GM12875 (cell line): ENCODE results near the gene VEGFA.

ENCODE experiments used
- H3K4me3 ChIP-seq: one replicate; pipeline ENCODE4 v1.5.1; 2011; ENCODE audit warnings: low read depth, low read length, control low read depth
- CTCF ChIP-seq: IDR thresholded peaks from 2 replicates; pipeline ENCODE4 v1.5.1; 2011; ENCODE audit warnings: low read depth, mild to moderate bottlenecking, control low read depth, inconsistent platforms, low read length, moderate library complexity, borderline replicate concordance; ENCODE audit not compliant: insufficient read depth

The VEGFA gene

DNA sequence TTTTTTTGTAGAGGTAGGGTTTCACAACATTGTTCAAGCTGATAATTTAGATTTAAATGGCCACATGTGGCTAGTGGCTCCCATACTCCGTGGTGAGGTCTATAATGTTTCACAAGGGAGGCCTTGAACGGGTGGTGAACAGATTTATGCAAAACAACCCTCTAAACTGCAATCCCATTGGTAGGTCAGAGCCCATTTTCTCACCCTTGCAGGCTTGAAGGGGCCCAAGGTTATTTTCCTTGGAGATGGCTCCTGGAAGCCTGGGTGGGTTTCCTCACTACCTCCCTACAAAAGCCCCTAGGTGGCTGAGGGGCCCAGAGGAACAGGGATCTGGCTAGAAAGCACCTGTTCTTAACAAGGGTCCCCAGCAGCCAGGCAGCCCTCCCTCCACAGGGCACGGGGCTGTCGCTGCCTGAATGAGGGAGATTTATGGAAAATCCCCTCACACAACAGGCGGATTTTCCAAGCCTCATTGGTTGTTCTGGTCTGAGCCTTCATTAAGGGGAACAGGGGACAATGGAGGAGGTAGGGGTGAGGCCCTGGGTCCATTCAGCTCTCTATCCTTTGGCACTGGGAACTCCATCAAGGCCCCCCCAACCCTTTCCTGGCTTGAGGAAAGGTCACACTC, 64.6 kb downstream of the VEGFA start:
- no peak for TF ChIP-seq CTCF
- H3K4me3 ChIP-seq: no peak overlapping the region

- H3K4me3 ChIP-seq: no peak overlapping the region
- TF ChIP-seq CTCF: no peak
These were observed 65.9 kb downstream of the VEGFA start for GRCh38 chr6:43835872-43836419.
